GM23248 (cell line): ENCODE measurements around the gene UBE2D4.

Source experiments
- EZH2 ChIP-seq: fragments of 200-600 bp; sonication (generic); IDR thresholded peaks from 2 replicates; pipeline ENCODE4 v1.6.1; 2018; ENCODE audit warnings: antibody characterized with exemption, mild to moderate bottlenecking; ENCODE audit not compliant: insufficient read depth, poor library complexity, severe bottlenecking
- EZH2phosphoT487 ChIP-seq: fragments of 200-600 bp; sonication (generic); IDR thresholded peaks from 2 replicates; pipeline ENCODE4 v1.6.1; 2018; ENCODE audit warnings: antibody characterized with exemption, moderate library complexity, mild to moderate bottlenecking, low read depth; ENCODE audit not compliant: insufficient read depth

- TF ChIP-seq EZH2: no peak
- TF ChIP-seq EZH2phosphoT487: no peak
Observed at GRCh38 chr7:43927810-43928209, 1.6 kb downstream of the UBE2D4 start.
